ENCODE measurements around the gene TMEM164. TPM values are rescaled to one million over a fixed set of nuclear protein-coding genes. Genes with fewer than 3 reads are reported as not detected.

Gene TMEM164
- total RNA-seq, 1 donor from 2014 or later: 18.7 TPM

DNA sequence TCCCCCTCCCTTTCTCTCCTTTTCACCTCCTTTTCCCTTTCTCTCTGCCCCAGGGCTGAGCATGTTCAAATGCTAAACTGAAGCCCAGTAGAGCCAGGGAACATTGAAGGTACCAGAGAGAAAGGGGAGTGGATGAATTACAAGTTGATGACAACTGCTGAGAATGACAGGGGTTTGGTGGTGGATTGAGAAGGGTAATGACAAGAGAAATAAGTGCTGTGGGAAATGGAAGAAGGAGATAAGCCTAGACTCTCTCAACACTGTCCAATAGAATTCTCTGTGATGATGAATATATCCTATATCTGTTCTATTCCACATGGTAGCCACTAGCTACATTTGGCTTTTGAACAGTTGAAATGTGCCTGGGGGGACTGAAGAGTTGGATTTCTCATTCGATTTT is 154.5 kb downstream of the TMEM164 start:
- Mint-ChIP-seq H3K27me3 (ENCODE audit: unreplicated experiment) (peaks cover 1% of the 10 kb centered on the region), H3K9me3 (ENCODE audit: unreplicated experiment) (no peaks in the 10 kb centered on the region), H3K27ac (ENCODE audit: unreplicated experiment) (no peak overlapping the region), H3K4me1 (ENCODE audit: unreplicated experiment) (peaks cover 10% of the 10 kb centered on the region), H3K36me3 (ENCODE audit: low read depth, unreplicated experiment) (no peaks in the 10 kb centered on the region), H3K4me3 (ENCODE audit: unreplicated experiment) (no peak overlapping the region)
- DNase-seq (ENCODE audit: low spot score): no peak
- TF ChIP-seq, protein P1, sequence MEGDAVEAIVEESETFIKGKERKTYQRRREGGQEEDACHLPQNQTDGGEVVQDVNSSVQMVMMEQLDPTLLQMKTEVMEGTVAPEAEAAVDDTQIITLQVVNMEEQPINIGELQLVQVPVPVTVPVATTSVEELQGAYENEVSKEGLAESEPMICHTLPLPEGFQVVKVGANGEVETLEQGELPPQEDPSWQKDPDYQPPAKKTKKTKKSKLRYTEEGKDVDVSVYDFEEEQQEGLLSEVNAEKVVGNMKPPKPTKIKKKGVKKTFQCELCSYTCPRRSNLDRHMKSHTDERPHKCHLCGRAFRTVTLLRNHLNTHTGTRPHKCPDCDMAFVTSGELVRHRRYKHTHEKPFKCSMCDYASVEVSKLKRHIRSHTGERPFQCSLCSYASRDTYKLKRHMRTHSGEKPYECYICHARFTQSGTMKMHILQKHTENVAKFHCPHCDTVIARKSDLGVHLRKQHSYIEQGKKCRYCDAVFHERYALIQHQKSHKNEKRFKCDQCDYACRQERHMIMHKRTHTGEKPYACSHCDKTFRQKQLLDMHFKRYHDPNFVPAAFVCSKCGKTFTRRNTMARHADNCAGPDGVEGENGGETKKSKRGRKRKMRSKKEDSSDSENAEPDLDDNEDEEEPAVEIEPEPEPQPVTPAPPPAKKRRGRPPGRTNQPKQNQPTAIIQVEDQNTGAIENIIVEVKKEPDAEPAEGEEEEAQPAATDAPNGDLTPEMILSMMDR (IDR thresholded peaks at IDR 0.05; ENCODE audit: unreplicated experiment): no peak

DNA sequence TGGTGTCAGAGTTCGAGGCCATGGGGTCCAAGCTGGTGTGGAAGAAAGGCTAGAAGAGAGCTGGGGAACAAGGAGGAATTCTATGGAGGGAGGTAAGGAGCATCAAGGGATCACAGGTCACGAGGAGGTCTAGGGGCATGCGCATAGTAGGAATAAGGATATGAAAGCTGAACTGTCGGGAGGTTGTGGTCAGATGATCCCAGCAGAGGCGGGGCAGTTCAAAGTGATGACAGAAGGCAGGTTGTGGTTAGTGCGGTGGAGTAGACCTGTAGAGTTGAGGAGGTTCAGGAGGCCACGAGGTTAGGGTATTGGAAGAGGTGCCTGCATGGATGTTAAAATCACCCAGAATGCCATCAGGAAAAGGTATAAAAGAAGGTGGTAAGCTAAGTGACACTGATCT is 156.3 kb downstream of the TMEM164 start:
- no peak overlapping the region for H3K27ac Mint-ChIP-seq (ENCODE audit: unreplicated experiment)
- no peak for DNase-seq (ENCODE audit: low spot score)
- H3K27me3 Mint-ChIP-seq (ENCODE audit: unreplicated experiment): peaks cover 1% of the 10 kb centered on the region
- TF ChIP-seq, protein P1 (IDR thresholded peaks at IDR 0.05; ENCODE audit: unreplicated experiment): no peak
- no peak overlapping the region for H3K4me3 Mint-ChIP-seq (ENCODE audit: unreplicated experiment)
- peaks cover 10% of the 10 kb centered on the region for H3K4me1 Mint-ChIP-seq (ENCODE audit: unreplicated experiment)
- no peaks in the 10 kb centered on the region for H3K9me3 Mint-ChIP-seq (ENCODE audit: unreplicated experiment)
- H3K36me3 Mint-ChIP-seq (ENCODE audit: low read depth, unreplicated experiment): no peaks in the 10 kb centered on the region

- no peak for DNase-seq (ENCODE audit: low spot score)
- Mint-ChIP-seq H3K27ac (ENCODE audit: unreplicated experiment) (no peak overlapping the region), H3K4me3 (ENCODE audit: unreplicated experiment) (no peak overlapping the region), H3K9me3 (ENCODE audit: unreplicated experiment) (no peaks in the 10 kb centered on the region), H3K27me3 (ENCODE audit: unreplicated experiment) (peaks cover 1% of the 10 kb centered on the region), H3K36me3 (ENCODE audit: low read depth, unreplicated experiment) (no peaks in the 10 kb centered on the region), H3K4me1 (ENCODE audit: unreplicated experiment) (peaks cover 10% of the 10 kb centered on the region)
- TF ChIP-seq, protein P1 (IDR thresholded peaks at IDR 0.05; ENCODE audit: unreplicated experiment): no peak
These were observed 157.0 kb downstream of the TMEM164 start for GRCh38 chrX:110159865-110160264.

- H3K36me3 Mint-ChIP-seq (ENCODE audit: low read depth, unreplicated experiment): no peaks in the 10 kb centered on the region
- TF ChIP-seq, protein P1 (IDR thresholded peaks at IDR 0.05; ENCODE audit: unreplicated experiment): no peak
- no peak overlapping the region for H3K4me3 Mint-ChIP-seq (ENCODE audit: unreplicated experiment)
- no peaks in the 10 kb centered on the region for H3K4me1 Mint-ChIP-seq (ENCODE audit: unreplicated experiment)
- DNase-seq (ENCODE audit: low spot score): no peak
- no peak overlapping the region for H3K27ac Mint-ChIP-seq (ENCODE audit: unreplicated experiment)
- peaks cover under 1% of the 10 kb centered on the region for H3K27me3 Mint-ChIP-seq (ENCODE audit: unreplicated experiment)
- no peaks in the 10 kb centered on the region for H3K9me3 Mint-ChIP-seq (ENCODE audit: unreplicated experiment)
These were observed 158.4 kb downstream of the TMEM164 start for GRCh38 chrX:110161361-110161686.

DNA sequence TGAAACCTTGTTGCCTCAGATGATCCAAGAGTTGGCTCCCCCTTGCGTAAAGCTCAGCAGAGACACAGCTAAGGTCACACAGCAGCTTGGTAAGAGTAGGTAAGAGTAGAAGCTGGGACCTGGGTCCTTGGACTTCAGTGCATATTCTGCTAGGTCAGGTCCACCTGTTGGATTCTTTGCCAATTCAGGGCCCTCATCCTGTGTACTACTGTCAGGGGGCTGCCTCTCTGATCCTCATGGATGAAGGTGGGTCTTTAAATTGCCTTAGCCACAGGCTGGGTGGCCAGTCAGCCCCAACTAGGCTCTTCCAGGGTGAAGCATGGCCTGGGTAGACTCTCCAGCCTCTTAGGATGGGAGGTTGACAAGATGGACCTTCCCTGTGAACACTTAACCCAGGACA is 159.2 kb downstream of the TMEM164 start:
- H3K36me3 Mint-ChIP-seq (ENCODE audit: low read depth, unreplicated experiment): no peaks in the 10 kb centered on the region
- no peaks in the 10 kb centered on the region for H3K9me3 Mint-ChIP-seq (ENCODE audit: unreplicated experiment)
- H3K27ac Mint-ChIP-seq (ENCODE audit: unreplicated experiment): no peak overlapping the region
- H3K27me3 Mint-ChIP-seq (ENCODE audit: unreplicated experiment): no peaks in the 10 kb centered on the region
- no peaks in the 10 kb centered on the region for H3K4me1 Mint-ChIP-seq (ENCODE audit: unreplicated experiment)
- no peak for DNase-seq (ENCODE audit: low spot score)
- H3K4me3 Mint-ChIP-seq (ENCODE audit: unreplicated experiment): no peak overlapping the region
- TF ChIP-seq, protein P1 (IDR thresholded peaks at IDR 0.05; ENCODE audit: unreplicated experiment): no peak
